Vagina (tissue), 2 donors: ENCODE results near the gene WDFY2. TPM values are rescaled to one million over a fixed set of nuclear protein-coding genes. Genes with fewer than 3 reads are reported as not detected.
"Not testable (repeated sequence)": the region's sequence is repeated elsewhere in the genome, so short reads cannot be mapped to it uniquely, and the experiment has no call there.

Experiments used
- DNase-seq, 2 donors: peaks; one replicate each; pipeline ENCODE4 v3.0.0-alpha.2; 2017; ENCODE audit errors: extremely low spot score in 2 of 2
- H3K27ac ChIP-seq: fragments of 200-600 bp; sonication (generic); one replicate; pipeline ENCODE4 v1.5.1; 2019
- H3K27me3 ChIP-seq: fragments of 200-600 bp; sonication (generic); one replicate; pipeline ENCODE4 v1.5.1; 2019
- H3K36me3 ChIP-seq, 2 donors: fragments of 200-600 bp; sonication (generic); one replicate each; pipeline ENCODE4 v1.5.1; 2017 to 2019
- H3K4me1 ChIP-seq: fragments of 200-600 bp; sonication (generic); one replicate; pipeline ENCODE4 v1.5.1; 2019
- H3K4me3 ChIP-seq, 2 donors: fragments of 200-600 bp; sonication (generic); 1 replicate in 1 of 2; 2 replicates in 1 of 2; pipeline ENCODE4 v1.5.1; 2016 to 2019
- H3K9me3 ChIP-seq: fragments of 200-600 bp; sonication (generic); one replicate; pipeline ENCODE4 v1.5.1; 2019
- POLR2A ChIP-seq, 2 donors: fragments of 450-650 bp; IDR thresholded peaks; one replicate each; pipeline ENCODE4 v1.6.1; 2017; ENCODE audit warnings: antibody characterized with exemption in 2 of 2, mild to moderate bottlenecking in 2 of 2, moderate library complexity in 2 of 2
- POLR2AphosphoS5 ChIP-seq, 2 donors: sonication (generic); formaldehyde crosslinking; IDR thresholded peaks; one replicate each; pipeline ENCODE4 v1.9.0; 2017; ENCODE audit warnings: antibody characterized with exemption in 2 of 2, mild to moderate bottlenecking in 2 of 2, low read depth in 1 of 2; ENCODE audit not compliant: insufficient read depth in 1 of 2
- intact Hi-C: fragments of 100-400 bp; cut with DNase I; formaldehyde crosslinking; loops from one replicate; pipeline ENCODE4 v1.15.1; 2023
- total RNA-seq: library from RNA; depleted of rRNA; stranded (reverse); fragments of >200 nt; gene quantifications from one replicate; pipeline ENCODE4 v1.2.3, GENCODE V29; 2016
- TF ChIP-seq, protein P1 (sequence below), 3 experiments: fragments of 450-650 bp in 2 of 3; fragments of 200-600 bp in 1 of 3; sonication (generic) in 1 of 3; IDR thresholded peaks; one replicate each; pipeline ENCODE4 v1.5.1; 2017 to 2019; ENCODE audit warnings: antibody characterized with exemption in 3 of 3, mild to moderate bottlenecking in 2 of 3, moderate library complexity in 2 of 3

The WDFY2 gene
- total RNA-seq, 1 donor from 2014 or later, result 26.3 TPM

DNA sequence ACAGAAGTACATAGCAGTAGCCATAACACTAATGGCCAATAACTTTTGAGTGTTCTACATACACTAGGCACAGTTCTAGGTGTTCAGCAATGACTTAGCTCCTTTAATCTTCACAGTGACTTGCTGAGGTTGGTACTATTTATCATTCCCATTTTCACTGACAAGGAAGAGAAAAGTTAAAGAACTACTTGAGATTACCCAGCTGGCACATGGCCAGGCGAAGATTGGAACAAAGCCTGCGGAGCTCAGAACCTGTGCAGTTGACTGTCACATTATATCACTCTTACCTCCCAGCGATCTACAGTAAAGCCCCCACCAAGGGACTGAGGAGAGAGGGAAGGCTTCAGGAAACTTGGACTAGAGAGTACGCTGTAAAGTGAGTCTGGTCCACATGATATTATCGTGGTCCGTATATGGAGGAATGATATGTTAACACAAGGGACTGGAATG lies 42.4 kb upstream of the WDFY2 start:
- no peak for TF ChIP-seq POLR2A (IDR thresholded peaks at IDR 0.05)
- TF ChIP-seq, protein P1, sequence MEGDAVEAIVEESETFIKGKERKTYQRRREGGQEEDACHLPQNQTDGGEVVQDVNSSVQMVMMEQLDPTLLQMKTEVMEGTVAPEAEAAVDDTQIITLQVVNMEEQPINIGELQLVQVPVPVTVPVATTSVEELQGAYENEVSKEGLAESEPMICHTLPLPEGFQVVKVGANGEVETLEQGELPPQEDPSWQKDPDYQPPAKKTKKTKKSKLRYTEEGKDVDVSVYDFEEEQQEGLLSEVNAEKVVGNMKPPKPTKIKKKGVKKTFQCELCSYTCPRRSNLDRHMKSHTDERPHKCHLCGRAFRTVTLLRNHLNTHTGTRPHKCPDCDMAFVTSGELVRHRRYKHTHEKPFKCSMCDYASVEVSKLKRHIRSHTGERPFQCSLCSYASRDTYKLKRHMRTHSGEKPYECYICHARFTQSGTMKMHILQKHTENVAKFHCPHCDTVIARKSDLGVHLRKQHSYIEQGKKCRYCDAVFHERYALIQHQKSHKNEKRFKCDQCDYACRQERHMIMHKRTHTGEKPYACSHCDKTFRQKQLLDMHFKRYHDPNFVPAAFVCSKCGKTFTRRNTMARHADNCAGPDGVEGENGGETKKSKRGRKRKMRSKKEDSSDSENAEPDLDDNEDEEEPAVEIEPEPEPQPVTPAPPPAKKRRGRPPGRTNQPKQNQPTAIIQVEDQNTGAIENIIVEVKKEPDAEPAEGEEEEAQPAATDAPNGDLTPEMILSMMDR (IDR thresholded peaks at IDR 0.05), result no peak
- no peak for TF ChIP-seq POLR2AphosphoS5 (IDR thresholded peaks at IDR 0.05; ENCODE audit: insufficient read depth in 1 of 2, low read depth in 1 of 2)
- peaks cover 37% of the 10 kb centered on the region for H3K4me1 ChIP-seq
- peak overlapping the region in 1 of 2 donors; percentile 7 for H3K4me3 ChIP-seq
- H3K27ac ChIP-seq, result peak overlapping the region; percentile 57
- no peaks in the 10 kb centered on the region for H3K36me3 ChIP-seq
- intact Hi-C loops, result no loop called here
- H3K9me3 ChIP-seq, result no peaks in the 10 kb centered on the region
- DNase-seq, result no peak
- H3K27me3 ChIP-seq, result no peaks in the 10 kb centered on the region

DNA sequence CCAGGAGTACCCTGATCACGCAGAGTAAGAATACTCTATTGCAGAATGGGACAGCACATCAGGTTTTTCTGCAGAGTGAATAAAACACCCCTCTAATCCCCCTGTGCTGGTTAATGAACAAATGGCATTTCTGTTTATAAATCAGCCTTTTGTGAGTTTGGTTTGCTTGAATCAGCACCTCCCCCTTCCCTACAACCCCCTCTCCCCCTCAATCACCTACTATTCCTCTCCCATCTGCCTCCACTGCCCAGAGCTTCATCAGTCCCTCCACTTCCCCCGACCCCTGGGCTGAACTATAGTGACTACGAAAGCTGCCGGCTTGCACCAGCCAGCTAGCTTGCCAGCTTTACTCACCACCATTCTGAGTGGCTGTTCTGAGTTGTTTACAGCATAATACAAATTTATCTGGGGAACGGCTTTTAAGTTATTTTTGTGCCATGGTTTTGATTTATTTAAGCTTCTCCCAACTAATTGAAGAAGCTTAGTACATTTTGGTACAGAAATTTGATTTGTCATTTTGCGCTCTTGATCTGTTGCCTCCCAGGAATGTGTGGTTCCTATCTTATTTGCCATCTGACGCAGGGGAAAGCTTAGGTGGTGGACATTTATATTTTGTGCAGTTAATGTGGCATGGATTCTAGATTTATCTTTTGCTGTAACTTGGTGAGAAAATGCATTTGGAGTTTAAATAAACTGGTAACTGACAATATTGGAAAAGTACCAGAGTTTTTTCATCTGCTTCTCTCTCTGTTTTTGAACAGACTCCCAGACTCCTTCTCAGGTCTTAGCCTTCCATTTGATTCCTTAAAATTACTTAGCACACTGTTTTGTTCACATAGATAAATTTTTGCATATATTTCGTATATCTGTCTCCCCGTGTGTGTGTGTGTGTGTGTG lies 41.7 kb upstream of the WDFY2 start:
- peak overlapping the region; percentile 57 for H3K27ac ChIP-seq
- peaks cover 37% of the 10 kb centered on the region for H3K4me1 ChIP-seq
- intact Hi-C loops, result no loop called here
- H3K4me3 ChIP-seq, result peak overlapping the region in 1 of 2 donors; percentile 7
- TF ChIP-seq, protein P1 (IDR thresholded peaks at IDR 0.05), result no peak
- TF ChIP-seq POLR2AphosphoS5 (IDR thresholded peaks at IDR 0.05; ENCODE audit: insufficient read depth in 1 of 2, low read depth in 1 of 2), result no peak
- no peak for TF ChIP-seq POLR2A (IDR thresholded peaks at IDR 0.05)
- H3K9me3 ChIP-seq, result no peaks in the 10 kb centered on the region
- H3K27me3 ChIP-seq, result no peaks in the 10 kb centered on the region
- DNase-seq, result no peak
- H3K36me3 ChIP-seq, result no peaks in the 10 kb centered on the region

DNA sequence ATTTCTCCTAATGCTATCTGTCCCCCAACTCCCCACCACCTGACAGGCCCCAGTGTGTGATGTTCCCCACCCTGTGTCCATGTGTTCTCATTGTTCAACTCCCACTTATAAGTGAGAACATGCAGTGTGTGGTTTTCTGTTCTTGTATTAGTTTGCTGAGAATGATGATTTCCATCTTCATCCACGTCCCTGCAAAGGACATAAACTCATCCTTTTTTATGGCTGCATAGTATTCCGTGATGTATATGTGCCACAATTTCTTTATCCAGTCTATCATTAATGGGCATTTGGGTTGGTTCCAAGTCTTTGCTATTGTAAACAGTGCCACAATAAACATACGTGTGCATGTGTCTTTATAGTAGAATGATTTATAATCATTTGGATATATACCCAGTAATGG lies 38.8 kb upstream of the WDFY2 start:
- intact Hi-C loops, DNase-seq, H3K36me3 ChIP-seq, H3K27me3 ChIP-seq, H3K27ac ChIP-seq, H3K9me3 ChIP-seq, H3K4me3 ChIP-seq: not testable (repeated sequence)
- peaks cover 23% of the 10 kb centered on the region for H3K4me1 ChIP-seq

DNA sequence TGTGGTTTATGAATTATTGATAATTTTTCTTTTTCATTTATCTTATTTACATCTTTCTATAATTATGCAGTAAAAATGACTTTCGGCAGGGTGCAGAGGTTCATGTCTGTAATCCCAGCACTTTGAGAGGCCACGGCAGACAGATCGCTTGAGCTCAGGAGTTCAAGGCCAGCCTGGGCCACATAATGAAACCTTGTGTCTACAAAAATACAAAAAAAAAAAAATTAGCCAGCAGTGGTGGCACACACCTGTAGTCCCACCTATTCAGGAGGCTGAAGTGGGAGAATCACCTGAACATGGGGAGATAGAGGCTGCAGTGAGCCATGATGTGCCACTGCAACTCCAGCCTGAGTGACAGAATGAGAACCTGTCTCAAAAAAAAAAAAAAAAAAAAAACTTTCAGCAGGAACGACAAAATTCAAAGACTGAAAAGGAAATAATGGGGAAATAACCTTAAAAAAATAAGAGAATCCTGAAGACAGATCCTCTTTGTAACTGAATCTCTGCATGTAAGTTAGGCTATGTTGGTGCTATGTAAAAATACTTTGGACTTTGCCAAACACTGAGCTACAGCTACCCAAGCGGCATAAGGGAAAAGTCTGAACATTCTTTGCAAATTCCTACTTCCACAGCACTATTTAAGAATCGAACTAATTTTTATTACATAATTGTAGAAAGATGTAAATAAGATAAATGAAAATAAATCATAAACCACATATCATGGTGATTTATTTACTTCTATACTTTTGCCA lies 36.7 kb upstream of the WDFY2 start:
- no peaks in the 10 kb centered on the region for H3K9me3 ChIP-seq

DNA sequence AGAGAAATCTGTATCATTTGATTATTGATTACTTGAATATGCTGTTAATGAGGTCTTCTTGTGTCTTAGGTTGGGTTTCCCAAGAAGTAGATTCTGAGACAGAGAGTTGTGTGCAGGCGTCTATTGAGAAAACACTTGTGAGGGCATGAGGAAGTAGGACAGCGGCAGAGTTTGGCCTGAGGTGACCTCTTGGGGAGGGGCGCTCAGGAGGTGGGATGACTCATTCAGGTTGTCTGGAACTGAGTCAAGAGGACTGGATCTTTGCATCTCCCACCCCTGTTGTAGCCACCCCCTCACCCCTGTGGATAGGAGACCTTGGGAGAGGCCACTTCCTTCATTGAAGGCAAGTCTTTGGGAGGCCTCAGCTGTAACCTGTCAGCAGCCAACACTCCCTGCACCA lies 35.2 kb upstream of the WDFY2 start:
- Histone ChIP-seq H3K4me1 (no peaks in the 10 kb centered on the region), H3K4me3 (no peak overlapping the region), H3K36me3 (no peaks in the 10 kb centered on the region), H3K27ac (no peak overlapping the region), H3K27me3 (no peaks in the 10 kb centered on the region), H3K9me3 (no peaks in the 10 kb centered on the region)
- no peak for DNase-seq
- intact Hi-C loops, result no loop called here
- TF ChIP-seq POLR2AphosphoS5 (IDR thresholded peaks at IDR 0.05; ENCODE audit: insufficient read depth in 1 of 2, low read depth in 1 of 2), result no peak
- TF ChIP-seq, protein P1 (IDR thresholded peaks at IDR 0.05), result no peak
- no peak for TF ChIP-seq POLR2A (IDR thresholded peaks at IDR 0.05)

More for the DNA sequence above, 36.7 kb upstream of the WDFY2 start:
- DNase-seq, result no peak
- TF ChIP-seq POLR2A (IDR thresholded peaks at IDR 0.05) (no peak), POLR2AphosphoS5 (IDR thresholded peaks at IDR 0.05; ENCODE audit: insufficient read depth in 1 of 2, low read depth in 1 of 2) (no peak)
- TF ChIP-seq, protein P1 (IDR thresholded peaks at IDR 0.05), result no peak
- Histone ChIP-seq H3K27ac (no peak overlapping the region), H3K4me1 (peaks cover 4% of the 10 kb centered on the region), H3K36me3 (no peaks in the 10 kb centered on the region), H3K4me3 (no peak overlapping the region), H3K27me3 (no peaks in the 10 kb centered on the region)
- intact Hi-C loops, result no loop called here
